ENCODE data around the gene ABCC8.

DNA sequence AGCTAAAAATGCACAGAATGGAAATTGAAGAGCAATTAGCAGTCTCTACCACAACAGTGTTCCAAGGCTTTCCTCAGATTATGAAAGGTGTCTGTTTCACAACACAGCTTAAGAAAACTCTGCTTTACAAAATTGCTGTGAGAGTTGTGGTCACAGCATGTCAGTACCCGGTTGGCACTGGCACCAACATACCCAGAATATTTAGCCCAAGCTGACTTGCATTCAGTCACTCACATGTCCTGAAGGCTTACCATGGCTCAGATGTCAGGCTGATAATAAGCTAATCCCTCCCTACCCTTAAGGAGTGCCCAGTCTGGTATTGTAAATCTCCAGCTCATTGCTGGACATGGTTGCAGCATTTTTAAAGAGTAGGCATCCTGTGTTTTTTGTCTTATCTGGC is 110.2 kb downstream of the ABCC8 start:
- no peak for TF ChIP-seq POLR2A (IDR thresholded peaks at IDR 0.05)
- TF ChIP-seq, protein P1, sequence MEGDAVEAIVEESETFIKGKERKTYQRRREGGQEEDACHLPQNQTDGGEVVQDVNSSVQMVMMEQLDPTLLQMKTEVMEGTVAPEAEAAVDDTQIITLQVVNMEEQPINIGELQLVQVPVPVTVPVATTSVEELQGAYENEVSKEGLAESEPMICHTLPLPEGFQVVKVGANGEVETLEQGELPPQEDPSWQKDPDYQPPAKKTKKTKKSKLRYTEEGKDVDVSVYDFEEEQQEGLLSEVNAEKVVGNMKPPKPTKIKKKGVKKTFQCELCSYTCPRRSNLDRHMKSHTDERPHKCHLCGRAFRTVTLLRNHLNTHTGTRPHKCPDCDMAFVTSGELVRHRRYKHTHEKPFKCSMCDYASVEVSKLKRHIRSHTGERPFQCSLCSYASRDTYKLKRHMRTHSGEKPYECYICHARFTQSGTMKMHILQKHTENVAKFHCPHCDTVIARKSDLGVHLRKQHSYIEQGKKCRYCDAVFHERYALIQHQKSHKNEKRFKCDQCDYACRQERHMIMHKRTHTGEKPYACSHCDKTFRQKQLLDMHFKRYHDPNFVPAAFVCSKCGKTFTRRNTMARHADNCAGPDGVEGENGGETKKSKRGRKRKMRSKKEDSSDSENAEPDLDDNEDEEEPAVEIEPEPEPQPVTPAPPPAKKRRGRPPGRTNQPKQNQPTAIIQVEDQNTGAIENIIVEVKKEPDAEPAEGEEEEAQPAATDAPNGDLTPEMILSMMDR (IDR thresholded peaks at IDR 0.05) = no peak
